Measurements from ENCODE around the gene COX14. TPM values are rescaled to one million over a fixed set of nuclear protein-coding genes. Genes with fewer than 3 reads are reported as not detected.
"Not testable (repeated sequence)": the region's sequence is repeated elsewhere in the genome, so short reads cannot be mapped to it uniquely, and the experiment has no call there.

The COX14 gene
- total RNA-seq, 1 donor from 2014 or later, result 30.1 TPM

DNA sequence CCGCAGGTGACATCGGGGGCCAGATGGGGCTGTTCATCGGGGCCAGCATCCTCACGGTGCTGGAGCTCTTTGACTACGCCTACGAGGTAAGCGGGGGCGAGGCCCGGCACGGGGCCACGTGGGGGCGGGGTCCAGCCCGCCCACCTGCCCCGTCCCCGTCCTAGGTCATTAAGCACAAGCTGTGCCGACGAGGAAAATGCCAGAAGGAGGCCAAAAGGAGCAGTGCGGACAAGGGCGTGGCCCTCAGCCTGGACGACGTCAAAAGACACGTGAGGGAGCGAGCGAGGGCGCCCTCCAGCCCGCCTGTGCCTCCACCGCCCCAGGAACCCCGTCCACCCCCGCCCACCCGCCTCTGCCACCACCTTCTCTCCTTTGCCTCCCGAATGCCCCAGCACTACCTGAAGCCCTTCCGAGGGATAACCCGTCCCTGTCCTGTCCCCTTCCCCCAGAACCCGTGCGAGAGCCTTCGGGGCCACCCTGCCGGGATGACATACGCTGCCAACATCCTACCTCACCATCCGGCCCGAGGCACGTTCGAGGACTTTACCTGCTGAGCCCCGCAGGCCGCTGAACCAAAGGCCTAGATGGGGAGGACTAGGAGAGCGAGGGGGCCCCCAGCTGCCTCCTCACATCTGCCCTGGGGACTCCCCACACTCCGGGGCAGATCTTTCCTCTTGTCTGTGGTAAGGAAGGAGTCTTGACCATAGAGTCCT lies 30.8 kb upstream of the COX14 start:
- Mint-ChIP-seq H3K9me3 (ENCODE audit: low read depth) (no peaks in the 10 kb centered on the region), H3K36me3 (ENCODE audit: insufficient read depth) (no peaks in the 10 kb centered on the region), H3K4me3 (ENCODE audit: low read depth) (no peak overlapping the region), H3K27ac (no peak overlapping the region), H3K4me1 (ENCODE audit: low read depth) (peaks cover 11% of the 10 kb centered on the region), H3K27me3 (peaks cover 11% of the 10 kb centered on the region)
- no peak for DNase-seq (ENCODE audit: low spot score, unreplicated experiment)
- TF ChIP-seq, protein P1, sequence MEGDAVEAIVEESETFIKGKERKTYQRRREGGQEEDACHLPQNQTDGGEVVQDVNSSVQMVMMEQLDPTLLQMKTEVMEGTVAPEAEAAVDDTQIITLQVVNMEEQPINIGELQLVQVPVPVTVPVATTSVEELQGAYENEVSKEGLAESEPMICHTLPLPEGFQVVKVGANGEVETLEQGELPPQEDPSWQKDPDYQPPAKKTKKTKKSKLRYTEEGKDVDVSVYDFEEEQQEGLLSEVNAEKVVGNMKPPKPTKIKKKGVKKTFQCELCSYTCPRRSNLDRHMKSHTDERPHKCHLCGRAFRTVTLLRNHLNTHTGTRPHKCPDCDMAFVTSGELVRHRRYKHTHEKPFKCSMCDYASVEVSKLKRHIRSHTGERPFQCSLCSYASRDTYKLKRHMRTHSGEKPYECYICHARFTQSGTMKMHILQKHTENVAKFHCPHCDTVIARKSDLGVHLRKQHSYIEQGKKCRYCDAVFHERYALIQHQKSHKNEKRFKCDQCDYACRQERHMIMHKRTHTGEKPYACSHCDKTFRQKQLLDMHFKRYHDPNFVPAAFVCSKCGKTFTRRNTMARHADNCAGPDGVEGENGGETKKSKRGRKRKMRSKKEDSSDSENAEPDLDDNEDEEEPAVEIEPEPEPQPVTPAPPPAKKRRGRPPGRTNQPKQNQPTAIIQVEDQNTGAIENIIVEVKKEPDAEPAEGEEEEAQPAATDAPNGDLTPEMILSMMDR (IDR thresholded peaks at IDR 0.05; ENCODE audit: unreplicated experiment), result no peak

DNA sequence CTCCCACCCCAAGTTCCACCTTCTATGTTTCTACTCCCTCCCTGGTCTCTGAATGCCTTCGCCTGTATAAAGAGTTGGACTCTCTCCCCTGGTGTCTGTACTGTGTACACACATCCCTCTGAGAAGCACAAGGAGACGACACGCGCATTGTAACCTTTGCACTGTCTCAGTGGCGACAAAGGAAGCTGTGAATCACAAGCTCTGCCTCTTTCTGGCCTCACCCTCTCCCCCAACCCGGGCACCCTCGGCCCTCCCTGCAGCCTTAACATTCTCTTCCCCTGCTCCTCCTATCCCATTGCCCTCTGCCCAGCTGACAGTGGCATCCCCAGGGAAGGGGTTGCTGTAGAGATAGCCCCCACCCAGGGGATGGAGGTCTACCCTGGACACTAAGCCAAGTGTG lies 29.4 kb upstream of the COX14 start:
- Mint-ChIP-seq H3K9me3 (ENCODE audit: low read depth) (no peaks in the 10 kb centered on the region), H3K4me3 (ENCODE audit: low read depth) (no peak overlapping the region), H3K4me1 (ENCODE audit: low read depth) (peaks cover 12% of the 10 kb centered on the region), H3K27me3 (peaks cover 11% of the 10 kb centered on the region), H3K27ac (peak overlapping the region; percentile 1), H3K36me3 (ENCODE audit: insufficient read depth) (peaks cover 2% of the 10 kb centered on the region)
- TF ChIP-seq, protein P1 (IDR thresholded peaks at IDR 0.05; ENCODE audit: unreplicated experiment), result no peak
- DNase-seq (ENCODE audit: low spot score, unreplicated experiment), result no peak

DNA sequence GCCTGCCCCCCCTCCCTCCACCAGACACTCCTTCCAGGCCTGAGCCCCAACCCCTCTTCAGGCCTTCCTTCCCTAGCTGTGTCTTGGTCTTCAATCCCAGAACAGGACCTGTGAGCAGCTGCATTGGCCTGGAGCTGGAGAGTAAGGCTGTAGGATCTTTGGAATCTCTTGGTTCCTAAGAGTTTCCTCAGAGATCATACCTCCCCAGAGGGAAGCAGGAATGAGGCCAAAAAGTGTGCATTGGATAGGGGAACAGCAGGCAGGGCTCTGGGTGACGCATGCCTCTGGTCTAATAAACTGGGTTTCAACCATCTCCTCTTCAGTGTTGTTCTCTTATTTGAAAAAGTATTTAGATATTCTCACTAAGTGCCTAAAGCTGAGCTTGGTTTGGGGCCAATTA lies 28.7 kb upstream of the COX14 start:
- DNase-seq (ENCODE audit: low spot score, unreplicated experiment), result no peak
- Mint-ChIP-seq H3K27ac (peak overlapping the region; percentile 23), H3K9me3 (ENCODE audit: low read depth) (no peaks in the 10 kb centered on the region), H3K36me3 (ENCODE audit: insufficient read depth) (peaks cover 6% of the 10 kb centered on the region), H3K4me3 (ENCODE audit: low read depth) (peak overlapping the region; percentile 67), H3K4me1 (ENCODE audit: low read depth) (peaks cover 14% of the 10 kb centered on the region), H3K27me3 (peaks cover 11% of the 10 kb centered on the region)
- TF ChIP-seq, protein P1 (IDR thresholded peaks at IDR 0.05; ENCODE audit: unreplicated experiment), result no peak

DNA sequence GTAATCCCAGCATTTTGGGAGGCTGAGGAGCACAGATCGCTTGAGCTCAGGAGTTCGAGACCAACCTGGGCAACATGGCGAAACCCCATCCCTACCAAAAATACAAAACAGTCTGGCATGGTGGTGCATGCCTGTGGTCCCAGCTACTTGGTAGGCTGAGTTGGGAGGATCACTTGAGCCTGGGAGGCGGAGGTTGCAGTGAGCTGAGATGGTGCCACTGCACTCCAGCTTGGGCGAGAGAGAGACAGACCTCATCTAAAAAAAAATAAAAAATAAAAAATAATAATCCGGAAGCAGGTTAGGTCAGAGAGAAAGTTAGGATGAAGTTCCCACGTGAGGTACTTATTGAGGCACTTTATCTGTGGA lies 27.6 kb upstream of the COX14 start:
- H3K36me3 Mint-ChIP-seq (ENCODE audit: insufficient read depth), result peaks cover 13% of the 10 kb centered on the region
- peaks cover 15% of the 10 kb centered on the region for H3K4me1 Mint-ChIP-seq (ENCODE audit: low read depth)
- H3K9me3 Mint-ChIP-seq (ENCODE audit: low read depth); DNase-seq (ENCODE audit: low spot score, unreplicated experiment): not testable (repeated sequence)
- peak overlapping the region; percentile 97 for H3K27ac Mint-ChIP-seq
- H3K4me3 Mint-ChIP-seq (ENCODE audit: low read depth), result peak overlapping the region; percentile 94
- H3K27me3 Mint-ChIP-seq, result peaks cover 11% of the 10 kb centered on the region

DNA sequence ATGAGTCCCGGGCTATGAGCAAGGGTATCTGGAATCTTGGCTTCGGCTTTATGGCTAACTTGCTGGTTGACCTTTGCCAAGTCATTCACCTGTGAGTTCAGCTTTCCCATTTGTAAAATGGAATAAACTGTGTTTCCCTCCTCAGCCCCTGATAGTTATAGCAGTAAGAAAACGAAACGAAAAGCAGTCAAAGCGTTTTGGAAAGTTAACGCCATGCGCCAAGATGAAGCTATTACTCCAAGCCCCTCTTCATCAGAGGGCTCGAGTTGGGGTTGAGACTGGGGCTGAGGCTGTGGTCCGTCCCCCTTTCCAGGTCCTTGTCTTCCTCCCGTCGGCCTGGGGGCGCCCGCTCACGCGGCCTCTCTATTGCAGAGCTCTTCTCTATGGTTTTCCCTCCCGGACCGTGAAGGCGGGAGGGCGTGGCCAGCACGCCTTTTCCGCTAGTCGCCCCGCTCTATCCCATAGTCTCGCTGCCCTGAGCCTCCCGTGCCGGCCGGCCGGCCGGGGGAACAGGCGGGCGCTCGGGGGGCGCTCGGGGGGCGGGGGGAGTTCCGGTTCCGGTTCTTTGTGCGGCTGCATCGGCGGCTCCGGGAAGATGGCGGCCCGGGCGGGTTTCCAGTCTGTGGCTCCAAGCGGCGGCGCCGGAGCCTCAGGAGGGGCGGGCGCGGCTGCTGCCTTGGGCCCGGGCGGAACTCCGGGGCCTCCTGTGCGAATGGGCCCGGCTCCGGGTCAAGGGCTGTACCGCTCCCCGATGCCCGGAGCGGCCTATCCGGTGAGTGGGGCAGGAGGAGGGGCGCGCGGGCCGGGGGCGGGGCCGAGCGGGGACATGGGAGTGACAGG lies 27.0 kb upstream of the COX14 start, which contains the start of gene SMARCD1:
SMARCD1 (plus strand) TSS at position 568 of the 840 bp plus-strand sequence; CDS start at position 596, 28 bp downstream.
- Mint-ChIP-seq H3K9me3 (ENCODE audit: low read depth) (no peaks in the 10 kb centered on the region), H3K4me3 (ENCODE audit: low read depth) (peak within 1 kb of the TSS; percentile 94), H3K4me1 (ENCODE audit: low read depth) (peaks cover 15% of the 10 kb centered on the region), H3K36me3 (ENCODE audit: insufficient read depth) (peaks cover 14% of the 10 kb centered on the region), H3K27ac (peak within 1 kb of the TSS; percentile 98), H3K27me3 (peaks cover 9% of the 10 kb centered on the region)
- peak; percentile 86 for DNase-seq (ENCODE audit: low spot score, unreplicated experiment)
- TF ChIP-seq, protein P1 (IDR thresholded peaks at IDR 0.05; ENCODE audit: unreplicated experiment), result peak; percentile 56

Measured in progenitor cell of endocrine pancreas (in vitro differentiated cells).